HepG2 (cell line): ENCODE measurements around the gene LIN28B. TPM values are rescaled to one million over a fixed set of nuclear protein-coding genes. Genes with fewer than 3 reads are reported as not detected.

ENCODE experiments used
- GZF1 ChIP-seq: sonication (generic); formaldehyde crosslinking; IDR thresholded peaks from 2 replicates; pipeline ENCODE4 v1.5.1; 2020; ENCODE audit warnings: mild to moderate bottlenecking, missing genetic modification reagents
- KDM6A ChIP-seq: IDR thresholded peaks from 2 replicates; pipeline ENCODE4 v1.6.1; 2016; ENCODE audit warnings: low read depth
- MIER2 ChIP-seq: IDR thresholded peaks from 2 replicates; pipeline ENCODE4 v1.6.1; 2016; ENCODE audit warnings: missing biosample characterization, missing genetic modification reagents
- MXD1 ChIP-seq: sonication (generic); formaldehyde crosslinking; IDR thresholded peaks from 2 replicates; pipeline ENCODE4 v1.4.0; 2020; ENCODE audit warnings: mild to moderate bottlenecking, missing genetic modification reagents
- MXD3 ChIP-seq: IDR thresholded peaks from 2 replicates; pipeline ENCODE4 v1.6.1; 2016; ENCODE audit warnings: mild to moderate bottlenecking, missing biosample characterization, missing genetic modification reagents
- NR2F2 ChIP-seq: IDR thresholded peaks from 2 replicates; pipeline ENCODE4 v1.6.1; 2012; ENCODE audit warnings: low read depth, inconsistent platforms, borderline replicate concordance
- PATZ1 ChIP-seq: sonication (generic); formaldehyde crosslinking; IDR thresholded peaks from 2 replicates; pipeline ENCODE4 v1.4.0; 2020; ENCODE audit warnings: missing genetic modification reagents
- PAXIP1 ChIP-seq: sonication (generic); formaldehyde crosslinking; conservative IDR thresholded peaks from 2 replicates; pipeline ENCODE4 v1.4.0; 2020; ENCODE audit warnings: mild to moderate bottlenecking, missing genetic modification reagents, moderate library complexity
- POGZ ChIP-seq: sonication (generic); formaldehyde crosslinking; IDR thresholded peaks from 2 replicates; pipeline ENCODE4 v1.4.0; 2020; ENCODE audit warnings: mild to moderate bottlenecking, missing genetic modification reagents
- RERE ChIP-seq: IDR thresholded peaks from 2 replicates; pipeline ENCODE4 v1.6.1; 2016; ENCODE audit warnings: low read depth, missing genetic modification reagents, missing compliant biosample characterization
- TGIF2 ChIP-seq: IDR thresholded peaks from 2 replicates; pipeline ENCODE4 v1.6.1; 2016; ENCODE audit warnings: control low read depth, missing compliant biosample characterization
- TRAFD1 ChIP-seq: sonication (generic); formaldehyde crosslinking; IDR thresholded peaks from 2 replicates; pipeline ENCODE4 v1.5.1; 2020; ENCODE audit warnings: missing genetic modification reagents, mild to moderate bottlenecking, borderline replicate concordance
- ZBTB21 ChIP-seq: sonication (generic); formaldehyde crosslinking; IDR thresholded peaks from 2 replicates; pipeline ENCODE4 v1.4.0; 2020; ENCODE audit warnings: missing genetic modification reagents
- ZMYM4 ChIP-seq: sonication (generic); formaldehyde crosslinking; IDR thresholded peaks from 2 replicates; pipeline ENCODE4 v1.8.1; 2023; ENCODE audit warnings: mild to moderate bottlenecking, missing genetic modification reagents
- ZNF672 ChIP-seq: sonication (generic); formaldehyde crosslinking; IDR thresholded peaks from 2 replicates; pipeline ENCODE4 v1.8.1; 2022; ENCODE audit warnings: missing genetic modification reagents
- ZNF792 ChIP-seq: IDR thresholded peaks from 2 replicates; pipeline ENCODE4 v1.6.1; 2016
- polyA plus RNA-seq, 8 experiments: library from polyadenylated mRNA; depleted of rRNA in 3 of 8; stranded (reverse) in 7 of 8; unstranded in 1 of 8; fragments of >200 nt; fragmentation: Illumina TruSeq in 4 of 8; extraction: Trizol in 4 of 8; gene quantifications; 2 replicates each; pipeline versions ENCODE4 v1.2.1 to v1.2.3, GENCODE V29; 2011 to 2016; ENCODE audit warnings: low read depth in 4 of 8, missing spikeins in 1 of 8, mixed read lengths in 1 of 8; ENCODE audit not compliant: insufficient read depth in 1 of 8
- total RNA-seq, 5 experiments: library from RNA; depleted of rRNA; stranded (reverse); fragments of >200 nt; fragmentation: Illumina TruSeq; extraction: Trizol; gene quantifications; 2 replicates each; pipeline ENCODE4 v1.2.3, GENCODE V29; 2016; ENCODE audit warnings: low read depth in 1 of 5

LIN28B gene
- total and polyA plus RNA-seq, 2 of the 13 experiments (the other 11 are each of a cell fraction or from before 2014, with no cell fraction given), result 14.5 to 56.8 TPM

GRCh38 chr6:104954190-104954797 lies 2.6 kb upstream of the LIN28B start (continued):
- no peak for TF ChIP-seq MXD1 (CRISPR knock-in tag)
- TF ChIP-seq ZNF672 (CRISPR knock-in tag), result no peak
- TF ChIP-seq MIER2 (CRISPR knock-in tag), result peak; percentile 37; the same call in 1 of the 2 replicates
- TF ChIP-seq ZMYM4, result peak; percentile 68
- TF ChIP-seq TRAFD1, result no peak
- no peak for TF ChIP-seq KDM6A
- TF ChIP-seq ZNF792, result peak; percentile 64; the same call in 1 of the 2 replicates
- peak; percentile 33; the same call in 1 of the 2 replicates for TF ChIP-seq PATZ1
- peak; percentile 97 for TF ChIP-seq NR2F2
- peak; percentile 76 for TF ChIP-seq PAXIP1 (CRISPR knock-in tag)
- 0 out of 2 replicates have a peak, but pooled peaks have one; percentile 22 for TF ChIP-seq POGZ
- no peak for TF ChIP-seq RERE (CRISPR knock-in tag)
- peak; percentile 100 for TF ChIP-seq GZF1
- no peak for TF ChIP-seq ZBTB21 (CRISPR knock-in tag)
- no peak for TF ChIP-seq TGIF2 (CRISPR knock-in tag)
- no peak for TF ChIP-seq MXD3
